Omental fat pad (tissue), 4 donors: ENCODE data around the gene KLHL25. TPM values are rescaled to one million over a fixed set of nuclear protein-coding genes. Genes with fewer than 3 reads are reported as not detected.

Source experiments
- ATAC-seq: fragments of 150-250 bp; one replicate; pipeline ENCODE4 v1.9.1; 2016; ENCODE audit warnings: mild to moderate bottlenecking, moderate library complexity; ENCODE audit not compliant: low FRiP score
- DNase-seq: peaks from one replicate; pipeline ENCODE4 v3.0.0-alpha.2; 2019; ENCODE audit warnings: low spot score
- total RNA-seq, 4 donors: library from RNA; depleted of rRNA; stranded (reverse); fragments of >200 nt; gene quantifications; one replicate each; pipeline ENCODE4 v1.1.0, GENCODE V29; 2016
- TF ChIP-seq, protein P1 (sequence below), 3 donors: fragments of 450-650 bp; IDR thresholded peaks; one replicate each; pipeline ENCODE4 v1.5.1; 2016 to 2017; ENCODE audit warnings: antibody characterized with exemption in 3 of 3, mild to moderate bottlenecking in 3 of 3, moderate library complexity in 2 of 3

The KLHL25 gene
- total RNA-seq, 4 donors from 2014 or later, result 12.0 to 45.8 (median 22.3) TPM

DNA sequence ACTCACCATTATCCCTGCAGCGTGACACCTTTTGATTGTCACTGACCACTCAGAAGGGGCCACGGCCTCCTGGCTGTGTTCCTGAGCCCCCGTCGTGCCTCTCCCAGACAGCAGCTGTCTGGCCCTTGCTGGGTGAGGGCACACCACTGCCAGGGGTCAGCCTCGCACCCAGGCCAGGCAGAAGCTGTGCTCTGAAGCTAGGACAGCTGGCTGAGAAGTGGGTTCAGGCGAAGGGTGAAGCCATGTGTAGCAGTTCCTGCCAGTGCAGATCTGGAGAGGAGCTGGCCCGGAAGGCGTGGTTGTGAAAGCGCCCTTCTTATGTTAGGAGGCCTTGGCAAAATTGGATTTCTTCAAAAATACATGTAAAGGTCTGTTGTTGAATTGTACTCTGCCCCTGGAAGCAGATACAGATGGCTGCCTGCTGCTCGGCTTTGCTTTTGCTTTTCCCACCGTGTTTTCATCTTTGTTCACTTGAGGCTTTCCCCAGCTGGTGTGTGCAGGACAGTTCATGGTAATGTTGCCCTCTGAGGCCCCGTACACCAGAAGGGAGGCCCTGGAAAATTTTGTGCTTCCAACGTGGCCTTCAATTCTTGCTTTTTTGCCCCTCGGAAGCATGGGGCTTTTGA is 49.1 kb downstream of the KLHL25 start:
- TF ChIP-seq, protein P1, sequence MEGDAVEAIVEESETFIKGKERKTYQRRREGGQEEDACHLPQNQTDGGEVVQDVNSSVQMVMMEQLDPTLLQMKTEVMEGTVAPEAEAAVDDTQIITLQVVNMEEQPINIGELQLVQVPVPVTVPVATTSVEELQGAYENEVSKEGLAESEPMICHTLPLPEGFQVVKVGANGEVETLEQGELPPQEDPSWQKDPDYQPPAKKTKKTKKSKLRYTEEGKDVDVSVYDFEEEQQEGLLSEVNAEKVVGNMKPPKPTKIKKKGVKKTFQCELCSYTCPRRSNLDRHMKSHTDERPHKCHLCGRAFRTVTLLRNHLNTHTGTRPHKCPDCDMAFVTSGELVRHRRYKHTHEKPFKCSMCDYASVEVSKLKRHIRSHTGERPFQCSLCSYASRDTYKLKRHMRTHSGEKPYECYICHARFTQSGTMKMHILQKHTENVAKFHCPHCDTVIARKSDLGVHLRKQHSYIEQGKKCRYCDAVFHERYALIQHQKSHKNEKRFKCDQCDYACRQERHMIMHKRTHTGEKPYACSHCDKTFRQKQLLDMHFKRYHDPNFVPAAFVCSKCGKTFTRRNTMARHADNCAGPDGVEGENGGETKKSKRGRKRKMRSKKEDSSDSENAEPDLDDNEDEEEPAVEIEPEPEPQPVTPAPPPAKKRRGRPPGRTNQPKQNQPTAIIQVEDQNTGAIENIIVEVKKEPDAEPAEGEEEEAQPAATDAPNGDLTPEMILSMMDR (IDR thresholded peaks at IDR 0.05), result no peak
- DNase-seq (no peak), ATAC-seq (no peak)

DNA sequence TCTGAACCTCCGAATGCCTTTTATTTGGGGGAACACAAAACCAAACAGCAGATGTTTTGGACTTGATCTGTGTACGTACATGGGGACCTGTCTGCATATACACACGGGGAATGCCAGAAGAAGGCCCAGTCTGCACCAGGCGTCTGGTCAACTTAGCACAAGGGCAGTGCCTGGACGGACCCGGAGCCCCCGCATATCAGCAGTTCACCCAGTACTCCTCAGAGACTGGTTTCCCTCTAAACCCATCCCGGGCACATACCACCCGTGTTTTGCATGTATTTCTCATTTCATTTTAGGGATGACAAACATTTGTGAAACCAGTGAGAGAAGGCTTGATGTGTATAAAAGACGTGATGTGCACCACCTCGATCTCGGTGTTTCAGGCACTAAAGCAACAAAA is 49.7 kb downstream of the KLHL25 start:
- ATAC-seq, result no peak
- no peak for DNase-seq

DNA sequence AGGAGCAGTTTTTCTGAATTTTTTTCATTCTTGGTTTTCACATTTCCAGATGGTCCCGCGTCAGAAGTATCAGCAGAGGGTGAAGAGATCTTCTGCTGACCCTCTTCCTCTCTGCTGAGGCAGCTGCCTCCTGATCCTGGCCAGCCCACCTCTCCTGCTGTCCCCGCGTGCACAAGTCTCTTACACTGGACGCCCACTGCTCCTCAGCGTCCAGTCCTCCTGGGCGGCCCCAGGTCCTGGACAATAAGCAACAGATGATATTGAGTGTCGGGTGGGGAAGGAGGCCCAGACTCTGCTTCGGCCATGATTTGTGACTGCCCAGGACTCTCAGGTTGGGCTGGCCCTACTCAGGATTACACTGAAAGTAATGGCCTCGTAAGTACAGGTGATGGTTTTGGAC is 50.1 kb downstream of the KLHL25 start:
- DNase-seq (no peak), ATAC-seq (no peak)
- TF ChIP-seq, protein P1 (IDR thresholded peaks at IDR 0.05), result no peak

More for the DNA sequence above, 49.7 kb downstream of the KLHL25 start:
- TF ChIP-seq, protein P1 (IDR thresholded peaks at IDR 0.05), result no peak

GRCh38 chr15:85743392-85744055 is 51.2 kb downstream of the KLHL25 start:
- DNase-seq, result no peak

DNA sequence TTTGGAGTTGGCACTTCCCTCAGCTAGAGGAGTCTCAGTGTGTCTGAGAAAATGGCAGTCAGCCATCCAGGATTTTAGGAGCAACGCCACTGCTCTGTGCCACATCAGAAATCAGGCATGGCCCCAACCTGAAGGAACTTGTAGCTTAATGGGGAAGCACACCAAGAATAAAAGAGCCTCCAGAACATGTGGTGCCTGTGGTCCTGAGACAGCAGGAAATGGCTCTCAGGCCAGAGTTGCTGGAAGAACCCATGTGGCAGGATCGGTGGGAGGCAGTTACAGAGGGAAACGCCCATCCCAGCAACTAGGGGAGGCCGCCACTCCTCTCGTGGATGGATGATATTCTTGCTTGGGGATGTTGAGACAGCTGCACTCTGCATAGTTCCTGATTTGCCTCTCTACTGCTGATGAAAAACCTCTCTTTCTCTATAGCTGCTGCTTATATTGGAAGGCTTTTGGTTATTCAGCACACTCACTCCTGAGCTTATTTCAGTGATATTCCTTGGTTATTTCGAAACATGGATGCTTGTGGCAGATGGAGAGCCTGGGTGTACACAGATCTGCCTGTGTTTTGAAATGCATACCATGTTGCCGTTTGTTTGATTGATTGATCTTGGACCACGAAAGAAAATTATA is 52.4 kb downstream of the KLHL25 start:
- ATAC-seq, result peak; percentile 4
- TF ChIP-seq, protein P1 (IDR thresholded peaks at IDR 0.05), result no peak
- DNase-seq, result no peak

More at GRCh38 chr15:85743392-85744055, 51.2 kb downstream of the KLHL25 start:
- TF ChIP-seq, protein P1 (IDR thresholded peaks at IDR 0.05), result no peak
- no peak for ATAC-seq

DNA sequence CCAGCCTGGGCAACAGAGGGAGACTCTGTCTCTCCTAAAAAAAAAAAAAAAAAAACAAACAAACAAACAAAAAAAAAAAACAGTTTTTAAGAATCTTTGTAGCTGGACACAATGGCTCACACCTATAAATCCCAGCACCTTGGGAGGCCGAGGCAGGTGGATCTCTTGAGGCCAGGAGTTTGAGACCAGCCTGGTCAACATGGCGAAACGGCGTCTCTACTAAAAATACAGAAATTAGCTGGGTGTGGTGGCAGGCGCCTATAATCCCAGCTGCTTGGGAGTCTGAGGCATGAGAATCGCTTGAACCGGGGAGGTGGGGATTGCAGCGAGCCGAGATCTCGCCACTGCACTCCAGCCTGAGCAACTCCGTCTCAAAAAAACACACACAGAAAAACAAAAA is 53.1 kb downstream of the KLHL25 start:
- TF ChIP-seq, protein P1 (IDR thresholded peaks at IDR 0.05), result no peak
- ATAC-seq (no peak), DNase-seq (no peak)
